HepG2 (cell line): ENCODE measurements around the gene FBXW4. TPM values are rescaled to one million over a fixed set of nuclear protein-coding genes. Genes with fewer than 3 reads are reported as not detected.

Source experiments
- ATAC-seq: fragments of 200-7000 bp; cut with Tn5 transposase; 3 replicates; pipeline ENCODE4 v1.9.1; 2020; ENCODE audit warnings: mild to moderate bottlenecking, moderate library complexity
- BruUV-seq: library from RNA; stranded (reverse); fragments of 400-500 nt; replicated peaks from 2 replicates; lab custom pipeline; 2021; lab: Mats Ljungman, UMichigan
- CTCF ChIA-PET: fragments of 300-600 bp; formaldehyde crosslinking; extraction: SDS; loops from one replicate; lab custom pipeline; 2021; ENCODE audit warnings: low total read pairs, inconsistent platforms, low intra/inter-chr PET ratio; lab: Yijun Ruan, JAX
- POLR2A ChIA-PET: fragments of 350-600 bp; sonication (Branson Sonifier 250); formaldehyde crosslinking; loops from one replicate; lab custom pipeline; 2020; ENCODE audit warnings: antibody characterized with exemption, inconsistent platforms; lab: Yijun Ruan, JAX
- DNase-seq: peaks from one replicate; pipeline ENCODE4 v3.0.0-alpha.2; 2015; ENCODE audit warnings: low spot score
- FAIRE-seq: peaks from 3 replicates; lab custom pipeline; 2011; peaks lifted over from hg19 to GRCh38; lab: Jason Lieb, UNC
- H2AFZ ChIP-seq: one replicate; pipeline ENCODE4 v1.6.1; 2011; ENCODE audit warnings: low read length, inconsistent platforms
- H3K27ac ChIP-seq: fragments of 300-600 bp; 3 replicates; pipeline ENCODE4 v1.8.0; 2011; ENCODE audit warnings: mixed run types, mild to moderate bottlenecking, mixed read lengths, low read length, inconsistent platforms; ENCODE audit not compliant: insufficient read depth; ENCODE audit errors: extremely low read length
- H3K27me3 ChIP-seq, 2 experiments: fragments of 200-600 bp in 1 of 2; 2 replicates in 1 of 2; 3 replicates in 1 of 2; pipeline versions ENCODE4 v1.6.0 to v1.8.0; 2011; ENCODE audit warnings: low read length in 2 of 2, mild to moderate bottlenecking in 2 of 2, moderate library complexity in 2 of 2, inconsistent platforms in 1 of 2; ENCODE audit not compliant: insufficient read depth in 2 of 2, control insufficient read depth in 1 of 2
- H3K36me3 ChIP-seq, 2 experiments: fragments of 200-600 bp in 1 of 2; replicated peaks in 1 of 2; 2 replicates in 1 of 2; 3 replicates in 1 of 2; pipeline versions ENCODE4 v1.5.1 to v1.8.0; 2011; ENCODE audit warnings: low read length in 2 of 2, inconsistent platforms in 1 of 2; ENCODE audit not compliant: insufficient read depth in 2 of 2, control insufficient read depth in 1 of 2
- H3K4me1 ChIP-seq: 2 replicates; pipeline ENCODE4 v1.5.1; 2012; ENCODE audit warnings: low read length, inconsistent platforms; ENCODE audit not compliant: insufficient read depth
- H3K4me2 ChIP-seq: 2 replicates; pipeline ENCODE4 v1.6.0; 2011; ENCODE audit warnings: low read depth, low read length, inconsistent platforms
- H3K4me3 ChIP-seq, 3 experiments: fragments of 200-600 bp in 1 of 3; sonication (generic), shearing (Covaris generic) in 1 of 3; replicated peaks in 1 of 3; 2 replicates each; pipeline ENCODE4 v1.5.1; 2011 to 2016; ENCODE audit warnings: low read length in 3 of 3, inconsistent platforms in 2 of 3, low read depth in 2 of 3, mild to moderate bottlenecking in 2 of 3, control low read depth in 1 of 3, mixed read lengths in 1 of 3; ENCODE audit not compliant: insufficient read depth in 1 of 3
- H3K79me2 ChIP-seq: one replicate; pipeline ENCODE4 v1.6.1; 2011; ENCODE audit warnings: low read length, inconsistent platforms; ENCODE audit not compliant: insufficient read depth
- H3K9ac ChIP-seq: 2 replicates; pipeline ENCODE4 v1.6.0; 2011; ENCODE audit warnings: mild to moderate bottlenecking, low read depth, low read length, inconsistent platforms; ENCODE audit not compliant: insufficient read depth
- H3K9me3 ChIP-seq: 2 replicates; pipeline ENCODE4 v1.5.1; 2012; ENCODE audit warnings: mild to moderate bottlenecking, low read length
- H4K20me1 ChIP-seq: 2 replicates; pipeline ENCODE4 v1.6.0; 2011; ENCODE audit warnings: inconsistent platforms, mild to moderate bottlenecking, low read length, moderate library complexity; ENCODE audit not compliant: insufficient read depth
- AGO1 ChIP-seq: fragments of 200-400 bp; formaldehyde crosslinking; IDR thresholded peaks from 2 replicates; pipeline ENCODE4 v1.6.1; 2017; ENCODE audit warnings: mild to moderate bottlenecking, low read depth, low read length, moderate library complexity; ENCODE audit not compliant: poor library complexity, severe bottlenecking
- DR1 ChIP-seq: sonication (generic); formaldehyde crosslinking; IDR thresholded peaks from 2 replicates; pipeline ENCODE4 v1.8.0; 2021; ENCODE audit warnings: mild to moderate bottlenecking, missing genetic modification reagents, inconsistent platforms
- GATA4 ChIP-seq: sonication (generic); IDR thresholded peaks from 2 replicates; pipeline ENCODE4 v1.6.1; 2016; ENCODE audit warnings: antibody characterized with exemption, low read depth, borderline replicate concordance
- HOXD1 ChIP-seq: sonication (generic); formaldehyde crosslinking; IDR thresholded peaks from 2 replicates; pipeline ENCODE4 v1.5.0; 2020; ENCODE audit warnings: missing genetic modification reagents
- TRAFD1 ChIP-seq: sonication (generic); formaldehyde crosslinking; IDR thresholded peaks from 2 replicates; pipeline ENCODE4 v1.5.1; 2020; ENCODE audit warnings: missing genetic modification reagents, mild to moderate bottlenecking, borderline replicate concordance
- WGBS: methylation state at CpG from one replicate; pipeline ENCODE4 v1.1.6; 2017; ENCODE audit warnings: low lambda C conversion rate; 5-methylcytosine and 5-hydroxymethylcytosine counted together
- in situ Hi-C: cut with HindIII; loops from 2 replicates; pipeline ENCODE4 v1.10.0; 2017; ENCODE audit warnings: low pct_unique_long_range_greater_than_20kb; ENCODE audit not compliant: extremely low pct_ligation_motif_present
- intact Hi-C: fragments of 100-400 bp; cut with micrococcal nuclease; formaldehyde crosslinking; loops from one replicate; pipeline ENCODE4 v1.10.0; 2022; ENCODE audit not compliant: unreplicated experiment
- polyA plus RNA-seq, 8 experiments: library from polyadenylated mRNA; depleted of rRNA in 3 of 8; stranded (reverse) in 7 of 8; unstranded in 1 of 8; fragments of >200 nt; fragmentation: Illumina TruSeq in 4 of 8; extraction: Trizol in 4 of 8; gene quantifications; 2 replicates each; pipeline versions ENCODE4 v1.2.1 to v1.2.3, GENCODE V29; 2011 to 2016; ENCODE audit warnings: low read depth in 4 of 8, missing spikeins in 1 of 8, mixed read lengths in 1 of 8; ENCODE audit not compliant: insufficient read depth in 1 of 8
- total RNA-seq, 5 experiments: library from RNA; depleted of rRNA; stranded (reverse); fragments of >200 nt; fragmentation: Illumina TruSeq; extraction: Trizol; gene quantifications; 2 replicates each; pipeline ENCODE4 v1.2.3, GENCODE V29; 2016; ENCODE audit warnings: low read depth in 1 of 5
- TF ChIP-seq, protein P1 (sequence below): sonication (generic); formaldehyde crosslinking; IDR thresholded peaks from 2 replicates; pipeline ENCODE4 v1.8.1; 2023; ENCODE audit warnings: missing genetic modification reagents, inconsistent platforms, borderline replicate concordance
- TF ChIP-seq, protein P2 (sequence below): sonication (generic); formaldehyde crosslinking; IDR thresholded peaks from 2 replicates; pipeline ENCODE4 v1.5.0; 2020; ENCODE audit warnings: missing genetic modification reagents

Gene FBXW4
- total and polyA plus RNA-seq, 2 of the 13 experiments (the other 11 are each of a cell fraction or from before 2014, with no cell fraction given): 23.5 to 33.7 TPM

DNA sequence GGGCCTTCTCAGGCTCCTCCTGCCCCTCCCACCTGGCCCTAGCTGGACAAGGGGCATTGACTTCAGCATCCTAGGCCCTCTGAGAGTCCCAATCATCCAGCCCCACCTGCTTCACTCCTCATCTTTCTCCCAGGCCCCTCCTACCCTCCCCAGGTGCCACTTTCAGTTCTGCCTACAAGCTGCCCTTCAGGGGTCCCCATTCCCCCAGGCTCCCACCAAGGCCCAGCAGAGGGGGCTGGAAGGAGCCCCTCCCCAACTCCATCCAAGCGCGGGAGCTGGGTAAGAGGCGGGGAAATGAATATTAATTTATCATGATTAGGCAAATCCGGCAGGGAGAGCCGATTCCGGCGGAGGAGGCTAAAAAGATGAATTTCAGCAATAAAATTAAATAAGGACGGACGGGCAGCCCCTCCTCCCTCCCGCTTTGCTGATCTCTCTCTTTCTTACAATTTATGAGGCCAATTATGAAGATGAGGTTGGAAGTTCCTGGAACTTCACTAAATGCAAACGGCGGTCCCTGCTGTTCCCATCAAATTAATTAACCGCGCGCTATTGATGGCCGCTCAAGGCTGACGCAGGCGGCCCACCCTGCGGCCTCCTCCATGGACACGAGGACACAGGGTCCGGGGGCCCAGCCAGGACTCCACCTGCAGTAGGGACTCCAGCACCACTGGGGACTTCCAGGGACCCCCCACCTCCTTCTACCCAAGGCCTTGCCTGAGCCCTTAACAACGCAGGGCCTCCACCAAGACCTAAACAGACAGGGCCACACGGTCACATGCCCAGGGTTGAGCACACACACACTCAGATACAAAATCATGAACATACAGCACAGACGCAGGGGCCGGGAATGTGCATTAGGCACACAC, 120.9 kb downstream of the FBXW4 start:
- TF ChIP-seq DR1 (CRISPR knock-in tag) (no peak), AGO1 (peak; percentile 15)
- H3K4me2 ChIP-seq: no peak overlapping the region
- FAIRE-seq: no peak
- H3K4me3 ChIP-seq: no peak overlapping the region
- no peaks in the 10 kb centered on the region for H3K79me2 ChIP-seq
- H3K9ac ChIP-seq: no peak overlapping the region
- intact Hi-C loops: loop anchor here (5.0 kb wide), 1 partner anchor 282 kb away; no protein-coding TSS in a partner anchor
- BruUV-seq: no TSS peak
- H3K27ac ChIP-seq: no peak overlapping the region
- peaks cover 20% of the 10 kb centered on the region for H3K4me1 ChIP-seq
- ChIA-PET CTCF (no interaction called here), POLR2A (no interaction called here)
- 96% methylated on average over 20 of the region's 25 CpGs for WGBS
- DNase-seq: no peak
- no peaks in the 10 kb centered on the region for H3K9me3 ChIP-seq
- H2AFZ ChIP-seq: no peak overlapping the region
- no peak for ATAC-seq
- H3K27me3 ChIP-seq: peaks cover 0 to 14% of the 10 kb centered on the region in 2 experiments; a peak in 2 of 5 replicates
- no peaks in the 10 kb centered on the region for H4K20me1 ChIP-seq
- no peaks in the 10 kb centered on the region for H3K36me3 ChIP-seq
- in situ Hi-C loops: loop anchor here (5.0 kb wide), 1 partner anchor 282 kb away; no protein-coding TSS in a partner anchor

GRCh38 chr10:101572785-101573184, 122.2 kb downstream of the FBXW4 start:
- no peaks in the 10 kb centered on the region for H3K9me3 ChIP-seq
- 46% methylated on average over 2 of the region's 2 CpGs for WGBS
- intact Hi-C loops: loop anchor here (5.0 kb wide), 1 partner anchor 280 kb away; no protein-coding TSS in a partner anchor
- no peak overlapping the region for H3K27ac ChIP-seq
- ChIA-PET CTCF (no interaction called here), POLR2A (no interaction called here)
- DNase-seq: no peak
- no peak for FAIRE-seq
- H3K36me3 ChIP-seq: no peaks in the 10 kb centered on the region
- no peak overlapping the region for H3K9ac ChIP-seq
- H3K27me3 ChIP-seq: peaks cover 0 to 26% of the 10 kb centered on the region in 2 experiments; a peak in 2 of 5 replicates
- in situ Hi-C loops: loop anchor here (5.0 kb wide), 1 partner anchor 280 kb away; no protein-coding TSS in a partner anchor
- no peak overlapping the region for H2AFZ ChIP-seq
- no peak overlapping the region for H3K4me2 ChIP-seq
- no peaks in the 10 kb centered on the region for H3K79me2 ChIP-seq
- BruUV-seq: no TSS peak
- peaks cover 27% of the 10 kb centered on the region for H3K4me1 ChIP-seq
- H4K20me1 ChIP-seq: no peaks in the 10 kb centered on the region
- H3K4me3 ChIP-seq: no peak overlapping the region
- no peak for ATAC-seq
- TF ChIP-seq GATA4 (no peak), TRAFD1 (no peak), HOXD1 (CRISPR knock-in tag) (no peak)
- TF ChIP-seq, protein P1, sequence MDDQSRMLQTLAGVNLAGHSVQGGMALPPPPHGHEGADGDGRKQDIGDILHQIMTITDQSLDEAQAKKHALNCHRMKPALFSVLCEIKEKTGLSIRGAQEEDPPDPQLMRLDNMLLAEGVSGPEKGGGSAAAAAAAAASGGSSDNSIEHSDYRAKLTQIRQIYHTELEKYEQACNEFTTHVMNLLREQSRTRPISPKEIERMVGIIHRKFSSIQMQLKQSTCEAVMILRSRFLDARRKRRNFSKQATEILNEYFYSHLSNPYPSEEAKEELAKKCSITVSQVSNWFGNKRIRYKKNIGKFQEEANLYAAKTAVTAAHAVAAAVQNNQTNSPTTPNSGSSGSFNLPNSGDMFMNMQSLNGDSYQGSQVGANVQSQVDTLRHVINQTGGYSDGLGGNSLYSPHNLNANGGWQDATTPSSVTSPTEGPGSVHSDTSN: no peak
- TF ChIP-seq, protein P2, sequence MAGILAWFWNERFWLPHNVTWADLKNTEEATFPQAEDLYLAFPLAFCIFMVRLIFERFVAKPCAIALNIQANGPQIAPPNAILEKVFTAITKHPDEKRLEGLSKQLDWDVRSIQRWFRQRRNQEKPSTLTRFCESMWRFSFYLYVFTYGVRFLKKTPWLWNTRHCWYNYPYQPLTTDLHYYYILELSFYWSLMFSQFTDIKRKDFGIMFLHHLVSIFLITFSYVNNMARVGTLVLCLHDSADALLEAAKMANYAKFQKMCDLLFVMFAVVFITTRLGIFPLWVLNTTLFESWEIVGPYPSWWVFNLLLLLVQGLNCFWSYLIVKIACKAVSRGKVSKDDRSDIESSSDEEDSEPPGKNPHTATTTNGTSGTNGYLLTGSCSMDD: no peak
